K562 (cell line): ENCODE data around the gene RAMP2. TPM values are rescaled to one million over a fixed set of nuclear protein-coding genes. Genes with fewer than 3 reads are reported as not detected.

ENCODE experiments used
- ATF2 ChIP-seq: sonication (generic); formaldehyde crosslinking; IDR thresholded peaks from 2 replicates; pipeline ENCODE4 v1.8.1; 2022; ENCODE audit warnings: missing genetic modification reagents
- ATF7 ChIP-seq: fragments of 450-650 bp; IDR thresholded peaks from 2 replicates; pipeline ENCODE4 v1.7.1; 2014; ENCODE audit warnings: mild to moderate bottlenecking, moderate library complexity
- CC2D1A ChIP-seq: fragments of 450-650 bp; IDR thresholded peaks from 2 replicates; pipeline ENCODE4 v1.6.1; 2017; ENCODE audit warnings: mild to moderate bottlenecking
- FOSL1 ChIP-seq: fragments of 200-800 bp; sonication (Bioruptor generic); conservative IDR thresholded peaks from 2 replicates; pipeline ENCODE4 v1.6.1; 2016; ENCODE audit warnings: missing genetic modification characterization, missing compliant biosample characterization
- PCBP1 ChIP-seq: fragments of 200-400 bp; formaldehyde crosslinking; IDR thresholded peaks from 2 replicates; pipeline ENCODE4 v1.6.1; 2018; ENCODE audit warnings: mild to moderate bottlenecking, low read depth, low read length; ENCODE audit not compliant: poor library complexity, severe bottlenecking
- POU5F1 ChIP-seq: fragments of 150-350 bp; IDR thresholded peaks from 2 replicates; pipeline ENCODE4 v1.6.1; 2014; ENCODE audit warnings: borderline replicate concordance, low read length, low read depth, mild to moderate bottlenecking; ENCODE audit not compliant: partially characterized antibody
- ZBTB11 ChIP-seq, 3 experiments: fragments of 200-800 bp in 1 of 3; fragments of 250-450 bp in 1 of 3; fragments of 450-650 bp in 1 of 3; sonication (Bioruptor Pico) in 1 of 3; sonication (Bioruptor generic) in 1 of 3; formaldehyde crosslinking in 1 of 3; IDR thresholded peaks; 2 replicates each; pipeline versions ENCODE4 v1.6.1 to v1.8.0; 2016 to 2022; ENCODE audit warnings: mild to moderate bottlenecking in 2 of 3, missing genetic modification characterization in 2 of 3, missing compliant biosample characterization in 1 of 3, moderate library complexity in 1 of 3
- ZNF146 ChIP-seq: IDR thresholded peaks from one replicate; pipeline ENCODE4 v1.6.1; 2018; ENCODE audit warnings: missing compliant biosample characterization; ENCODE audit not compliant: unreplicated experiment
- ZNF318 ChIP-seq, 2 experiments: fragments of 450-650 bp; IDR thresholded peaks; 2 replicates each; pipeline ENCODE4 v1.6.1; 2016; ENCODE audit warnings: mild to moderate bottlenecking in 2 of 2, borderline replicate concordance in 1 of 2, low read depth in 1 of 2, moderate library complexity in 1 of 2
- ZNF395 ChIP-seq: fragments of 200-800 bp; sonication (Bioruptor generic); IDR thresholded peaks from 2 replicates; pipeline ENCODE4 v1.6.1; 2017; ENCODE audit warnings: missing genetic modification characterization, missing compliant biosample characterization
- polyA plus RNA-seq, 8 experiments: library from polyadenylated mRNA; depleted of rRNA in 4 of 8; stranded (reverse) in 5 of 8; unstranded in 3 of 8; fragments of >200 nt; fragmentation: Nextera tagmentation in 2 of 8; fragmentation: Illumina TruSeq in 1 of 8; extraction: Ambion mirVana in 2 of 8; extraction: Trizol in 1 of 8; gene quantifications; 2 replicates each; pipeline versions ENCODE4 v1.2.1 to v1.2.3, GENCODE V29; 2011 to 2014; ENCODE audit warnings: inconsistent platforms in 1 of 8, missing spikeins in 1 of 8
- total RNA-seq, 7 experiments: library from RNA; depleted of rRNA in 6 of 7; stranded (reverse); fragments of >200 nt in 6 of 7; fragmentation: Illumina TruSeq in 2 of 7; extraction: Trizol in 2 of 7; gene quantifications; 2 replicates each; pipeline versions ENCODE4 v1.2.1 to v1.2.3, GENCODE V29; 2011 to 2021; ENCODE audit warnings: low replicate concordance in 1 of 7

The RAMP2 gene
- total and polyA plus RNA-seq, 9 of the 15 experiments (the other 6 are each of a cell fraction or from before 2014, with no cell fraction given) = not detected

- 0 out of 2 replicates have a peak, but pooled peaks have one; percentile 39 for TF ChIP-seq FOSL1 (tag)
- 0 out of 2 replicates have a peak, but pooled peaks have one; percentile 44 for TF ChIP-seq ZNF395 (CRISPR knock-in tag)
- 0 out of 2 replicates have a peak, but pooled peaks have one; percentile 48 for TF ChIP-seq ATF7
- TF ChIP-seq ATF2 (CRISPR knock-in tag) = no peak
- TF ChIP-seq POU5F1 = no peak
- no peak for TF ChIP-seq CC2D1A
- TF ChIP-seq PCBP1 = no peak
- TF ChIP-seq ZNF146 (CRISPR knock-in tag) = no peak
- peak; percentile 97 to 99 (median 98) for TF ChIP-seq ZBTB11 (CRISPR knock-in tag; IDR thresholded peaks at IDR 0.05)
- no peak for TF ChIP-seq ZNF318 (IDR thresholded peaks at IDR 0.05; ENCODE audit: borderline replicate concordance in 1 of 2, low read depth in 1 of 2)
Observed at GRCh38 chr17:42773290-42774035, 12.4 kb downstream of the RAMP2 start, which contains the start of gene VPS25 (continued).
